Activated CD8-positive, alpha-beta memory T cell treated with anti-CD3 and anti-CD28 coated beads, Interleukin-2, amount 50 U/mL, for 24 hours (primary cell): ENCODE data around the gene AKAP6.

ENCODE experiments used
- DNase-seq: peaks from one replicate; pipeline ENCODE4 v3.0.0-alpha.2; 2020; ENCODE audit errors: extremely low read depth

AKAP6 gene

DNA sequence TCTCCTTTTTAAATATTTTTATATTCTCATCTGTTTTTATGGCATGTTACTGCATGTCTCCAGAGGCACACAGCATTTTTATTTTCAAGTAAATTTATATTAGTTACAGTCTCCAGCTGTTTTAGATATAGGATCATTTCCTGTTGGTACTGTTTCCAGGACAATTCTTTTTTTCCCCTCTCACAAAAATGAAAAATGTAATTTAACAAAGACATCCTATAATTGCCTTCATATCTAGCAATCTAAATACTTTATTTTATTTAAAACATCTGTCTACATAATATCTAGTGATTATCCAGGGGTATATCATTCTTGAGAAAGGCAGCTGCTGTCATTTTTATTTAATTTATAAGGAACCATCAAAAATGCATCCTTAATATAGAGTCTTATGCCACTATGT is 337.2 kb downstream of the AKAP6 start:
- DNase-seq = no peak

- no peak for DNase-seq
These were observed 338.2 kb downstream of the AKAP6 start for GRCh38 chr14:32667287-32667686.

DNA sequence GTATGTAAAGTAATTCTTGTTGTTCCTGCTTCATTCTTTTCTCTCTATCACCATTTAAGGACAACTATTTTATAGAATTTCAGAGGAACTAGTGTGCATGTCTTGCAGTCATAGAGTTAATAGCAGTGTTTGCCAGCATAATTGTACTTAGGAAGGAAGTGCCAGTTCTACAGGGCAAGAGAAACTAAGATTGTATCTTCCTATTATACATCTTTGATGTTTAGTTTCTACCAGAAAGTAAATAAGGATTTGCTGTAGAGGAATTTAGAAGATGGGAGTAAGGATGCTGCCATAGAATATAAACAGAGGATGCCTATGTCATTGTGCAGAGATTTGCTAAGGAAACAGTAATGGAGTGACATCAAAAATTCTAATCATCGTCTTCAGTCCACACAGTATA is 338.7 kb downstream of the AKAP6 start:
- no peak for DNase-seq

DNA sequence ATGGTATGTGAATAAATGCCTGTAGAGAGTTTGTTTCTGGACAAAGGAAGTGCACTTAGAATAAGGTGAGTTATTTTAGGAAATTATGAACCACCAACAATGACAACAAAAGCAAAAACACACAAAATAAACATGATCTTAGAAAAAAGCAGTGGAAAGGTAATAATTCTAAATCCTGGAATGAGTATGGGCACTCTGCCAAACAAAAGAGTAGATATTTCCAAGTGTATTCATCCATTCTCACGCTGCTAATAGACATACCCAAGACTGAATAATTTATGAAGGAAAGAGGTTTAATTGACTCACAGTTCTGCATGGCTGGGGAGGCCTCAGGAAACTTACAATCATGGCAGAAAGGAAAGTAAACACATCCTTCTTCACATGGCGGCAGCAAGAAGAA is 340.3 kb downstream of the AKAP6 start:
- DNase-seq = no peak

GRCh38 chr14:32675433-32675832 is 346.3 kb downstream of the AKAP6 start:
- DNase-seq = no peak

- no peak for DNase-seq
These were observed 348.2 kb downstream of the AKAP6 start for GRCh38 chr14:32677129-32677780.

- no peak for DNase-seq
These were observed 349.0 kb downstream of the AKAP6 start for GRCh38 chr14:32678088-32678487.

GRCh38 chr14:32679927-32680612 is 351.0 kb downstream of the AKAP6 start:
- no peak for DNase-seq

- no peak for DNase-seq
These were observed 352.5 kb downstream of the AKAP6 start for GRCh38 chr14:32681598-32681997.

DNA sequence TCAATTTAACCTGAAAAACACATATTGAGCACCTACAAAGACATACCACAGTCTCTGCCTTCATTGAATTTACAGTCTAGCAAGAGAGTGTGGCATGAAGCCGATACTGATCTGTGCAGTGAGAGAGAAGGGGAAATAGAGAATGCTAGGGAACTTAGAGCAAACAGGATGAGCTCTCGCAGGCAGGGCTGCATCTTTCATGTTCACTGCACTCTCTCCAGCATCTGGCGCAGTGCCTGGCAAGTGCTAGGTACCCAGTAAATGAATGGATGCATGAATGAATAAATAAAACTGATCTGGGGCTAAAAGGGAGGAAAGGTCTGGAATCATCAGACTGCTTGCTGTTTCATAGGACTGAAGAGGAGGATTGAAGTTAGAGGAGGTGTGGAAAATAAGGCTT is 353.1 kb downstream of the AKAP6 start:
- DNase-seq = no peak

DNA sequence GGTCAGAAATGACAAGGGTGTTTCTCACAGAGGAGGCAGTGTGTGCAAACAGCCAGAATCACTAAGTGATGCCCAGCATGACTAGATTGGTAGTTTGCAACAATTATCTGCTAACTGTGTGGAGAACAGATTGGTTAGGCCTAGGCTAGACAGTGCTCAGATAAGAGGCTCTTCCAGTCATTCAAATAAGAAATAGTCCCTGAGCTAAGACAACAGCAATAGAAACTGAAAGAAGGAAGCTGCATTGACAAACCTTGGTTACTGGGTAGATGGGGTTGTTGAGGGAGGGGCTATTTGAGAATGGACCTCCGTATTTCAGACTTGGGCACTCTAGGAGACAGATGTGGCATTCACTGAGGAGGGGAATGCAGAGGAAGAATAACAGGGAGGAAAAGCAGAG is 354.6 kb downstream of the AKAP6 start:
- no peak for DNase-seq

- no peak for DNase-seq
These were observed 359.8 kb downstream of the AKAP6 start for GRCh38 chr14:32688941-32689340.

GRCh38 chr14:32692441-32692840 is 363.3 kb downstream of the AKAP6 start:
- no peak for DNase-seq

GRCh38 chr14:32693114-32693513 is 364.0 kb downstream of the AKAP6 start:
- no peak for DNase-seq

DNA sequence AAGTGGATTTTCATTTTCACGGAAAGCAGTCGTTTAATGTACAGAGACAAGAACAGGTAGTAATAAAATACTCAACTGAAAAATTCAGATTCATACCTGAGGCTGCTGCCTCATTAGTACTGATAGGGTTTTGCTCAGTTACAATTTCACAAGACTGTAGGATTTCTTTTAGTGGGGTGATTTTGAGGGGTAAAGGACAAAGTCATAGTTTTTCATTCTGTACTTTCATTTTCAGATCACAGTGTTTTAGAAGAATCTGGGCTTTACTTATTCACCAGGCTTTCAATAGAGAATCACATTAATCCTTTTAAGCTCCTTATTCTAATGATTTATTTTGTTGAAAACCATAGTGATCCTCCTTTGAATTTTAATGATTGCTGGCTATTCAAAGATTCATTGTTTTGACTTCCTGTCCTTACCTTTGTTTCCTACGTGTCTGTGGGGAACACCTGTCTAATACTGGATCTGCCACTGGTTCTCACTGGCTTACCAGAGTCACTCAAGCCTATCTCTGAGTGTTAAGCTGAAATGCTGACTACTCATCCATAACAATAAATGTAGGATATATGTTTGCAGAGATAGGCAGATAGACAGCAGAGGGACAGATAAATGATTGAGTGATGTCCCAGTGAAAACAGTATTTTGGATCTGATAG is 365.8 kb downstream of the AKAP6 start:
- DNase-seq = no peak

GRCh38 chr14:32696325-32697091 is 367.4 kb downstream of the AKAP6 start:
- DNase-seq = no peak

GRCh38 chr14:32697114-32697513 is 368.0 kb downstream of the AKAP6 start:
- DNase-seq = no peak

DNA sequence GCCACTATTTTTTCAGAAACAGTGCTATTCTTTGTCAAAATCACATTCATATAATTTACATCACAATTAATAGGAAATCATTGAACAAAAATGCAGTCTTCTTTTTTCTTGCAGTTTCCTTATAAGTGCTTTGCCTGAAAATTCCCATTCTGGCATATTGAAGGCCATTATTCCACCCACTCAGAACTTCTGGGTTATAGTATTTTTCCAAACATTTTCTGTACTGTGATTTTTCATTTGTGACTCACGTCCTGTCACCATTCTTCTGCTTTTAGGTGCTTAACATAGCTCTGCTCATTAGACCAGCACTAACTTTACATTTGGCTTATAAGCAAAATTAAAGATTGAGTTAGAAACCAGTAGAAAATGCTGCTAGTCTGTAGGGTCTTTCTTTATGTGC is 368.6 kb downstream of the AKAP6 start:
- no peak for DNase-seq

DNA sequence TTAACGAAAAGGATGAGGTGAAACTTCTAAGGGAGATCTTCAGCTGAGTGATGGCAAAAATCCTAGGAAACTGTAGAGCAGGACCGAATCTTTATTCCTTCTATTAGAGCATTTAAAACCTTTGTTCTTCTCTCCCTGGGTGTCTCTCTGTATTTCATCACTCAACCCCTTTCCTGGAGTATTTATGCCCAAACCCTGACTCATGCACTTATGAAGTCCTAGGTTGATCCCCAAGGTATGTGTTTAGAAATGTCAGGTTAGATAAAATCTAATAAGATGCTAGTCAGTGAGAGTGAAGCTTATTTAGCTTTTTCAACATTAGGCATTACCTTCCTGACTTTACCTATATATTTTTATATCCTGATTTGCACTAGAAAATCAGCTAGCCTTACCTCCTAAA is 369.7 kb downstream of the AKAP6 start:
- no peak for DNase-seq

DNA sequence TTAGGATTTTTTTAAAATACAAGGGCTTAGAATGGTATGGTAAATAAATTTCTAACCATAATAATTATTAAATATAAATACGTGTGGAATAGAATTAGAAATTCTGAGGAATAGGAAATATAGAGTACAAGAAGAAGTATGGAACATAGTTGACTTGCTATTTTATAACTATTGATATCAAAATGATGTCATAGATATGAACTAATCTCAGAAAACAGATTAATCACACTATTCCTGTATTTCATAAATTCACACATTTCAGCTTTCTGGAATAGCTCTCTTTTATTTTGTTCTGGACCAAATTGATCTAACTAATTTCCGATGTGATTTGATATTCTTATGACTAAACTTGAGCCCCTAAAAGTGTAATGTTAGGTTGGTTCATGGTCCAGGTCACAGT is 372.4 kb downstream of the AKAP6 start:
- DNase-seq = no peak

DNA sequence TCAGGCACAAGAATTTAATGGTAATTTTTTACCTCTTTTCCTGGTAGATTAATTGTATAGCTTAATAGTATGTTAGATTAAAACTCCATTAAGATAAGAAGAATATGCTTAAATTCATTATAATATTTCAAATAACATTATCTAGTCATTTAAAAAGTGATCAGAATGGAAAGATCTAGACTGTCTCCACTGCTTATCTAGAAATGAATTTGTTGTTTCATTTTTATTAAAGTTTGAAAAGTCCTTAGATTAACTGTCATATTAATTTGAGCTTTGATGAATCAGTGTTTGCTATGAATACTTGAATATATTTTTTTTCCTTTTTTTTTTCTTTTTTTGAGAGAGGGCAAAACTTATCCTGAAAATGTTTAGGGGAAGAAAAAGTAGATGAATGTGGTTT is 373.0 kb downstream of the AKAP6 start:
- DNase-seq = no peak

DNA sequence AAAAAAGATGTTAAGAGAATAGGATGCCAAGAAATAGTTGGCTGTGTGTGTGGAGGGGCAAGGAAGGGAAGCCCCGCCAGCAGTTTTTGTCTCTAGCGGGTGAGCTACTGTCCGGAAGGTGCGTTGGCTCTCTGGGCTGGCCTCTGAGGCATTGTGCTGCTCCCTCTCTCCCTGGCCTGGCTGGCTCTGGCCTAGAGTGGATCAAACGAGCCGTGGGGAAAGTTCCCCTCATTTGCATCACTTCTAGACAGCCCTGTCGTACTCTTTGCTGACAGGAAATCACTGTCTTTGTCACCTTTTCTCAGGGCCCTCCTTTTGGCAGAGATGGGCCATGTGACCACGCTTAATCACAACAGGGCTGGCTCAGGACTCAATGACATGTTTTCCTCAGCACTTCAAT is 373.5 kb downstream of the AKAP6 start:
- no peak for DNase-seq
